SK-N-SH (cell line): ENCODE measurements around the gene DHX35.

ENCODE experiments used
- EP300 ChIP-seq, 2 experiments: IDR thresholded peaks; 2 replicates each; pipeline versions ENCODE4 v1.4.0 to v1.6.1; 2012; ENCODE audit warnings: borderline replicate concordance in 1 of 2, low read depth in 1 of 2, low read length in 1 of 2
- YY1 ChIP-seq: IDR thresholded peaks from 2 replicates; pipeline ENCODE4 v1.4.0; 2012; ENCODE audit warnings: low read depth, mild to moderate bottlenecking

DNA sequence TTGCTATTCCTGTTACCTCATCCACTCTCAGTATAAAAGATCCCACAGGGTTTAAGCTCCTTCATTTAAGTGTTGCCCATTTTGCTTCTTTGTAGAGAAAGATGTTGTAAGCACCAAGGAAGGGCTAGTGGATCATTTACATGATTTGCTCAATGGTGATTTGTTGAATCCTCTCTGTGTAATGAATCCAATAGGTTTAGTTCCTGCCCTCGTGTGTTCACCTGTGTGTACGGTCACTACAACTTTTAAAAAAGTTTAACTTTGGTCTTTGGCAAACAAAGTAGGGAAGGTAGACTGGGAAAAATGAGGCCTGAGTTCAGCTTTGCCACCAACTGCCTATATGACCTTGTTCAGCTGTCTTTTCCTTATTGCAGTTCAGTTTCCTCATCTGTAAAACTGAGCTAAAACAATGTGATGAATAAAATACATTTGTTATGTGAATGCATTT is 51.5 kb downstream of the DHX35 start:
- TF ChIP-seq EP300 (IDR thresholded peaks at IDR 0.05; ENCODE audit: borderline replicate concordance in 1 of 2, low read depth in 1 of 2, low read length in 1 of 2) = no peak
- TF ChIP-seq YY1 = no peak
